Dedifferentiated amniotic fluid mesenchymal stem cell (primary cell): ENCODE data around the gene TGFBI.

Experiments used
- DNase-seq: peaks from one replicate; pipeline ENCODE4 v3.0.0-alpha.2; 2016; ENCODE audit errors: extremely low spot score

The TGFBI gene

GRCh38 chr5:136025900-136026299 lies 2.9 kb upstream of the TGFBI start:
- DNase-seq: peak; percentile 35

GRCh38 chr5:136026636-136027035 lies 2.2 kb upstream of the TGFBI start:
- no peak for DNase-seq

- no peak for DNase-seq
These were observed 1.5 kb upstream of the TGFBI start for GRCh38 chr5:136027311-136027710.

GRCh38 chr5:136028090-136028489 lies 698 bp upstream of the TGFBI start:
- no peak for DNase-seq

DNA sequence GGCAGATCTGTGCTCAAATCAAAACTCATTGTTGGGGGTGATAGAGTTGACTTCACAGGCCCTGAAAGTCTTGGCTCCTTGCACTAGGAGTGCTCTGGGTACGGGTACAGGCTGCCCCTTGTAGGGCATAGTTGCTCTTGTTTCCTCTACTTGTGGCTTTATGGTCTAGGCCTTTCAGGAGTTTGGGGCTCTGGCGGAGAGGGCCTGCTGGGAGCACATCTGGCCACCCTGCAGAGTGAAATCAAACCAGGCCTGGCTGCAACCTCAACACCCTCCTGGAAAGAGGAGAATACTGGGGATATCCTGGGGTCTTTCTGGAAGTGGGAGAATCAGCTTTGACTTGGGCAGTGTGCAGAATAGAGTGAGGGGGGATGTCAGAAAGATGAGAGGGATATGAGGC lies 1.5 kb downstream of the TGFBI start:
- no peak for DNase-seq

DNA sequence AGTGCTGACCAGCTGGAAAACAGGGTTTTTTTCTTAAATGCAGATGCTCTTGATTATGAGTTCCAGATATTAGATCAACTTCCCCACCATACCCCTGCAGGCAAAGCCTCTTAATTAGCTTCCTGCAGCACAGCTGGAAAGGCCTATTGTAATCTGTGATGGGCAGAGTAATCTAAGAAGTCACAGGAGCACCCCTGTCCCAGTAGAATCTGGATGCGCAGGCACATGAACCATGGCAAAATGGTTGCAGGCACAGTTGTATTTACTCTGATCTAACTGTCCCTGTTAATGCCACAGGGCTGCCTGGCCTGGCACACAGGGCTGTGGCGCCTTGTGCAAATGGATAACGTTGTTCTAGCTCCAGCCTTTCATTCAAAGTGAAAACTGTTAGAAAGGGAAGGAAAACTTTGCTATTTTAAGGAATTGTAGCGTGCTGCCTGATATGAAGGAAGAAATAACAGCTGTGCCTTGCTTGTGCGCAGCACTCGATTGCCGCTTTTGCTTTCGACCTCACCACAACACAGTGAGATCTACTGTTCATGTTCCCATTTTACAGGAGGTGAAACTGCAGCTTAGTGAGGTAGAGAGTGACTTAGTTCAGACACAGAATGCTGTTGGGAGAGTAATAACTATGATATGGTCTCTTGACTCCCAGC lies 2.3 kb downstream of the TGFBI start:
- DNase-seq: no peak

GRCh38 chr5:136031711-136032110 lies 2.9 kb downstream of the TGFBI start:
- no peak for DNase-seq

- no peak for DNase-seq
These were observed 3.8 kb downstream of the TGFBI start for GRCh38 chr5:136032564-136032963.

DNA sequence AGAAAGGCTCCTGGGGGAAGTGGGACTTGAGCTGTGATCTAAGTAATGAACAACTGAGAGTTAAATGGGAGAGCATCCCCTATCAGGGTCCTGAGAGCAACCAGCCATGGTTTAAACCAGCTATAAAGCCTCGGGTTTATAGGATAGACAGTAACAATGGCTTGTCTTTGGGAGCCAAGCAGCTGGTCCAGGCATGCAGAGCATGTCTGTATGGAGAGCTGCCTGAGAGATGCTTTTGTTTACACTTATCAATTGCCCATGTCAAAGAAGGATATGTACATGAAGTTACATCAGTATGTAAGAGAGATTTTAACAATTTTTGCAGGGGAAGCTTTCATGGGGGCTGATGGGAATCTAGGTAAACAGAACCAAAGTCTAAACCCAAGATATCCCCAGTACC lies 4.4 kb downstream of the TGFBI start:
- no peak for DNase-seq

DNA sequence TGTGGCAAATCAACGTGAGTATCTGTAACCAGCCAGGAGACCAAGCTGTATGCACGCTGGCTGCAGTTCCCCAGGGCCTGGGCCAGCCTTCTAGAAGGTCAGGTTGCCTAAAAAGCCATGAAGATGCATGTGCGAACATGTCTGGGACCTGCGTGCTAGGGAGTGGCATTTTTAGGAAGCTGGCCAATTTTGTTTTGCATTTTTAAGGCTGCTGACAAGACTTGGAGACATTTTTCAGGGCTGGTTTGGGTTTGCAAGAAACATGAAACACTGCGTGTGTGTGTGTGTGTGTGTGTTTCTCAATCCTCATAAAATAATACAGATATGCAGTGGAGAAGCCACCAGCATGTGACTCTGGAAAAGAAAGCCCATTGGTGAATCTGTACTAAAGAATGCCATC lies 5.1 kb downstream of the TGFBI start:
- no peak for DNase-seq

DNA sequence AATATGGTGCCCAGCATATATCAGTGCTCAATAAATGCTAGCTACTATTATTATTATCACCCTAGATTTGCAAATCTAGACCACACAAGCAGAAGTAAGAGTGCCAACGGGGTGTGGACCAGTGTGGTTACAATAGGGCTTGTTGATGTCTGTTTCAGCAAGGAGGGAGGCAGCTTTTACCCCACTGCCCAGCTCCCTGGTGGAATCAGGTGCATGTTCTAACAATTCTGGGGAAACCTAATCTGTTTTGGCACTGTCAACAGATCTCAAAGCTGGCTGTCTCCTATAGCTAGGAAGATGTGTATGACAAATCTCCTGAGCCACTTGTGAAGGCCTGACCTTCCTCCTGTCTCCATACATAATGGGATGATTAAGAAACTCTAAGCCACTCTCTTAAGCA lies 5.7 kb downstream of the TGFBI start:
- no peak for DNase-seq

GRCh38 chr5:136034984-136035383 lies 6.2 kb downstream of the TGFBI start:
- no peak for DNase-seq

GRCh38 chr5:136035837-136036236 lies 7.0 kb downstream of the TGFBI start:
- DNase-seq: no peak

DNA sequence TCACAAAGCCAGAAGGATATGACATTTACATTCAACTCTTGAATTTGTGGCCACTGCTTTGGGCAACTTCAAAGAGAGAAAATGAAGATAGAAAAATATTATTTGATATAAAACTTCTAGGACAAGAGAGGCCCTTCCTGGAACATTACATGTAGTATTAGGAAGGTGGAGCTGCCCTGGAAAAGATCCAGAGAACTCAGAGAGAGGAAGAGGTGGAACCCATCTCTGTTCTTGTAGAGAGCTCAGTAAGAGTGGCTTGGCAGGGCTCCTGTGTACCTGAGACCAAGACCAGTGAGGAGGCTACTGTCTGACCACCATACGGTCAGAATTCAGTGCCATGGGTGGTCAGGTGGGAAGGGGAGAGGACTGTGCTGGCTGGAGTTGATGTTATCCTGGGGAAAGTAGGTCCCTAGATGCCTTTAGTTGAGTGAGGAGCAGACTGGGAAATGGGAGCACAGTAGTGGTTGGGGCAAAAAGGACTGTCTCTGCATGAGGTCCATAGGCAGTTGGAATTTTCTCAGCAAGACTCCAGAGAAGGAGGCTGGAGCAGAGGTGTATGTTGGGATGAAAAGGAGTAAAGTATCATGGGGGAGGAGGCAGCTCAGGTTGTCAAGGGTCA lies 7.6 kb downstream of the TGFBI start:
- DNase-seq: no peak

DNA sequence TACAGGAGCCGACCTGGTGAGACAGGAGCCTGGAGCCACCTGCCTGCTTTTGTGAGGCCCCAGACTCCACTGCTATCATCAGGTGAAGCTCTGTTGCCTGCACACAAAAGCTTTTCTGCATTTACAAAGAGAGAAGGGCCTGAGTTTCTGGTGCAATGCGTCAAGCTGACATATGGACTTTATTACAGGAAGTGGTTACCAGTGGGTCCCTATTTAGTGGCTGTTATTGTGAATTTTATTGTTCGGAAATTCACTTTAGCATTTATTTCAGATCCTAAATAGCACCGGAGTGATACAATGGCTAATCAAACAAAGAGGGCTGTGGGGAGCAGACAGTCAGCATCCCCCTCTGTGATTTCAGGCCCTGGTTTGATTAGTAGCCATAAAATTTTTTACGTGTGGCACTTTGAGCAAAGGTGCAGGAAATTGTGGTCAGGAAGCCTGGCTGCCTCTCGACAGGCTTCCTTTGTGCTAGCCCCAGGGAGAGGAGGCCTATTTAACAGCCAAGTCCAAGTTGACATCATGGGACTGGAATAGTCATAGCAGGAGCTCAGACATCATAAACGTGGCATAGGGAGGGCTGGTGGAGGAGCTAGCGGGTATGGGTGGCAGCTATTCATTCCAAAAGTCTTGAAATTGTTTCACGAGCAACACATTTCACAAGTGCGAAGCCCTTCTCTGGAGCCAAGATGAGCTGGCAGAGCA lies 8.4 kb downstream of the TGFBI start:
- no peak for DNase-seq

GRCh38 chr5:136038635-136039034 lies 9.8 kb downstream of the TGFBI start:
- DNase-seq: no peak

DNA sequence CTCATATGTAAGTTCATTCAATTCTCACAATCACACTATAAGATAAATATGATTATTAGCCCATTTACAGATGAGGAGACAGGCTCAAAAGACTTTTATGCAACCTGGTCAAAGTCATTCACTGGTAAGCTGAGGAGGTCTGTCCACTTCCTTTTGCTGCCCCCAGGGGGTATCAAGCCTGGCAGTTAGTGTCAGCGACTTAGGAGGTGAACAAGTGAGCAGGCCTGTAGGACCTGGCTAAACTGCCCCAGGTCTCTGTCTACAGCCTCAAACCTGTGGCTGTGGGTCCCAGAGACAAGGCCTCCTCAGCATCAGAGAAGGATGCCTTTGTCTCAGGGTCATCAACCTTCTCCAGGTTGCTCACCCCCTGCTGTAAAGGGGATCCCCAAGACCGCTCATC lies 10.4 kb downstream of the TGFBI start:
- no peak for DNase-seq

GRCh38 chr5:136040746-136041415 lies 12.1 kb downstream of the TGFBI start:
- DNase-seq: no peak

DNA sequence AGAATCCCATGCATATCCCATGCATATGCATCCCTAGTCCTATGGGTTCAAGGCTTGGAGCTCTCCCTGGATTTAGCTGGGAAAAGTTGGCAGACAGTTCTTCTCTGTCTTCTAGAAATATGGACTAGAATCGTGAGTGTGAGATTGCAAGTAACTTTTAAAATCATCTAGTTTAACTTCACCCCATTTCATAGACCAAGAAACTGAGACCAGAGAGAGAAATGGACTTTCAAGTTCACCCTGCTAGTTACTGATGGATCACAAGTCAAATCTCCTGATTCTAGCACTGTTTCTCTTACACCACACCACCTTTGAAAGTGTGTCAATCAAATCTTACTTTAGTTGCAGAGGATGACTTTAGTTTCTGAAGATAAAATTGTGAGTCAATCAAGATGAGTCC lies 13.4 kb downstream of the TGFBI start:
- no peak for DNase-seq

- DNase-seq: no peak
These were observed 13.9 kb downstream of the TGFBI start for GRCh38 chr5:136042665-136043121.

GRCh38 chr5:136043551-136043950 lies 14.8 kb downstream of the TGFBI start:
- no peak for DNase-seq

DNA sequence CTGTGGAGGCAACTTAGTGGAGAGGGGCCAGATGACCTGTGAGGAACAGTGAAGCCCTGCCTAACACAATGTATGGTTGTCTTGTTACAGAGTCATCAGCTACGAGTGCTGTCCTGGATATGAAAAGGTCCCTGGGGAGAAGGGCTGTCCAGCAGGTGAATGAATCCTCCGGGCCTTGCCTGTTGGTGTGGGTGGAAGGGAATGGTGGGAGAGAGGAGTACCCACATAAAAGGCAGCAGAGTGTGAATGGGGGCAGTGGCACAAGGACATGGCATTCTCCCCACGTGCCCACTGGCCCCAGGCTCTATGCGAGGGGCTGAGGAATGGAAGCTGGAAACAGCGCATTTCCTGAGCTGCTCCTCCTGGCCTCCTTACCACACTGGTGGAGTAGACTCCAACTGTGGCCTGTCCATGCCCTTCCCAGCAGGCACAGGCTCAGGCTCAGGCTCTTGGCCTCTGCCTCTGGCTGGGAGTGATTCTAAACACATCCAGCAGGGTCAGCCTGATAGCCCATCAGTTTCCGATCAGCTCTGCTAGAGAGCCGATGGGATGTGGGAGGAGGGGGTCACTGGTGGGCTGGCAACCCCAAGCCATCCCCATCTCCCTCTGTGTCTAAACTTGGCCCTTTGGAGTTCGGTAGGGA lies 15.3 kb downstream of the TGFBI start:
- no peak for DNase-seq
